SK-N-SH treated with all-trans-retinoic acid at 6 μM for 48 hours (cell line): ENCODE results near the gene LRP10.

ENCODE experiments used
- ATAC-seq: fragments of 200-7000 bp; cut with Tn5 transposase; 3 replicates; pipeline ENCODE4 v1.9.1; 2020; ENCODE audit warnings: mild to moderate bottlenecking, moderate library complexity
- ARNTL ChIP-seq: fragments of 450-650 bp; formaldehyde crosslinking; IDR thresholded peaks from 2 replicates; pipeline ENCODE4 v1.5.0; 2020; ENCODE audit warnings: low read depth, mild to moderate bottlenecking, moderate library complexity, borderline replicate concordance
- BACH2 ChIP-seq: fragments of 250-450 bp; sonication (Bioruptor Pico); IDR thresholded peaks from 2 replicates; pipeline ENCODE4 v1.9.0; 2021; ENCODE audit warnings: mild to moderate bottlenecking, borderline replicate concordance
- CSDC2 ChIP-seq: fragments of 250-450 bp; sonication (Bioruptor Pico); IDR thresholded peaks from 2 replicates; pipeline ENCODE4 v1.5.0; 2020; ENCODE audit warnings: mild to moderate bottlenecking, moderate library complexity
- ESRRG ChIP-seq: fragments of 250-450 bp; sonication (Bioruptor Pico); IDR thresholded peaks from 2 replicates; pipeline ENCODE4 v1.6.1; 2021; ENCODE audit warnings: mild to moderate bottlenecking
- GLIS3 ChIP-seq: fragments of 250-450 bp; sonication (Bioruptor Pico); IDR thresholded peaks from 2 replicates; pipeline ENCODE4 v1.5.0; 2020; ENCODE audit warnings: mild to moderate bottlenecking, moderate library complexity
- ISL1 ChIP-seq: fragments of 250-450 bp; sonication (Bioruptor Pico); IDR thresholded peaks from 2 replicates; pipeline ENCODE4 v2.1.2; 2022; ENCODE audit warnings: mild to moderate bottlenecking, moderate library complexity
- OSR1 ChIP-seq: fragments of 250-450 bp; sonication (Bioruptor Pico); IDR thresholded peaks from 2 replicates; pipeline ENCODE4 v1.8.0; 2022; ENCODE audit warnings: moderate library complexity, mild to moderate bottlenecking, inconsistent platforms
- PPARA ChIP-seq: fragments of 250-450 bp; sonication (Bioruptor Pico); IDR thresholded peaks from 2 replicates; pipeline ENCODE4 v1.5.0; 2020; ENCODE audit warnings: mild to moderate bottlenecking, borderline replicate concordance
- RARB ChIP-seq: fragments of 250-450 bp; sonication (Bioruptor Pico); IDR thresholded peaks from 2 replicates; pipeline ENCODE4 v1.8.0; 2021; ENCODE audit warnings: mild to moderate bottlenecking, moderate library complexity
- SNAI2 ChIP-seq: fragments of 250-450 bp; sonication (Bioruptor Pico); IDR thresholded peaks from 2 replicates; pipeline ENCODE4 v1.5.0; 2020; ENCODE audit warnings: mild to moderate bottlenecking, moderate library complexity
- TCF4 ChIP-seq: fragments of 250-450 bp; sonication (Bioruptor Pico); IDR thresholded peaks from 2 replicates; pipeline ENCODE4 v1.8.0; 2021; ENCODE audit warnings: mild to moderate bottlenecking, moderate library complexity, borderline replicate concordance
- TOX ChIP-seq: fragments of 250-450 bp; sonication (Bioruptor Pico); IDR thresholded peaks from 2 replicates; pipeline ENCODE4 v1.8.0; 2021; ENCODE audit warnings: mild to moderate bottlenecking, moderate library complexity, borderline replicate concordance
- ZC3H10 ChIP-seq: fragments of 250-450 bp; sonication (Bioruptor Pico); IDR thresholded peaks from 2 replicates; pipeline ENCODE4 v1.5.1; 2021; ENCODE audit warnings: mild to moderate bottlenecking, moderate library complexity
- ZFP3 ChIP-seq: fragments of 250-450 bp; sonication (Bioruptor Pico); IDR thresholded peaks from 2 replicates; pipeline ENCODE4 v1.5.0; 2020; ENCODE audit warnings: mild to moderate bottlenecking, moderate library complexity
- ZFP30 ChIP-seq: fragments of 450-650 bp; formaldehyde crosslinking; IDR thresholded peaks from 2 replicates; pipeline ENCODE4 v1.5.0; 2022; ENCODE audit warnings: mild to moderate bottlenecking, moderate library complexity
- ZNF565 ChIP-seq: fragments of 450-650 bp; formaldehyde crosslinking; conservative IDR thresholded peaks from 2 replicates; pipeline ENCODE4 v1.5.0; 2020; ENCODE audit warnings: low read depth, mild to moderate bottlenecking, moderate library complexity
- ZNF70 ChIP-seq: fragments of 450-650 bp; formaldehyde crosslinking; IDR thresholded peaks from 2 replicates; pipeline ENCODE4 v1.5.0; 2020; ENCODE audit warnings: mild to moderate bottlenecking, moderate library complexity
- ZNF8 ChIP-seq: fragments of 450-650 bp; formaldehyde crosslinking; IDR thresholded peaks from 2 replicates; pipeline ENCODE4 v1.5.0; 2020; ENCODE audit warnings: mild to moderate bottlenecking, moderate library complexity
- TF ChIP-seq, protein P1 (sequence below): fragments of 250-450 bp; sonication (Bioruptor Pico); IDR thresholded peaks from 2 replicates; pipeline ENCODE4 v1.5.1; 2021; ENCODE audit warnings: mild to moderate bottlenecking, moderate library complexity
- TF ChIP-seq, protein P2 (sequence below): fragments of 250-450 bp; sonication (Bioruptor Pico); IDR thresholded peaks from 2 replicates; pipeline ENCODE4 v1.5.1; 2020; ENCODE audit warnings: low read depth, mild to moderate bottlenecking, moderate library complexity
- TF ChIP-seq, protein P3 (sequence below): fragments of 250-450 bp; sonication (Bioruptor Pico); IDR thresholded peaks from 2 replicates; pipeline ENCODE4 v1.5.0; 2020; ENCODE audit warnings: mild to moderate bottlenecking, moderate library complexity
- TF ChIP-seq, protein P4 (sequence below): fragments of 250-450 bp; sonication (Bioruptor Pico); IDR thresholded peaks from 2 replicates; pipeline ENCODE4 v1.8.0; 2020; ENCODE audit warnings: mild to moderate bottlenecking, moderate library complexity, borderline replicate concordance
- TF ChIP-seq, protein P5 (sequence below): fragments of 250-450 bp; sonication (Bioruptor Pico); IDR thresholded peaks from 2 replicates; pipeline ENCODE4 v1.8.0; 2021; ENCODE audit warnings: low read depth, mild to moderate bottlenecking, moderate library complexity, borderline replicate concordance

The LRP10 gene

DNA sequence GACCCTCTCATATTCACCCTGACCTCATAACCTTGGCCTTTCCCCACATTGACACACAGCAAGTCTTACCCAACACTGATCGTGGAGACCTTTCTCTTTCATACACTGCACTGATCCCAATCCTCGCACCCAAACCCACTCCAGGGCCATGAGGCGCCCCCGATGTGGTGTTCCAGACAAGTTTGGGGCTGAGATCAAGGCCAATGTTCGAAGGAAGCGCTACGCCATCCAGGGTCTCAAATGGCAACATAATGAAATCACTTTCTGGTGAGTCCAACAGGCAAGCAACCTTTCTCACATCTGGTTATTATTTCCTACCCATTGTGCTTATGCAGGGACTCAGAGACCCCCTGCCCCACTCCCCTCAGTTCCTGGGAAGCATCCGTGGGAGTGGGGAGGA is 29.8 kb upstream of the LRP10 start:
- TF ChIP-seq CSDC2 (no peak), GLIS3 (CRISPR knock-in tag) (no peak), ISL1 (CRISPR knock-in tag) (no peak), TOX (CRISPR knock-in tag) (no peak), SNAI2 (CRISPR knock-in tag) (no peak), OSR1 (CRISPR knock-in tag) (no peak)
- TF ChIP-seq, all 23 proteins: peak for 0
- no peak for ATAC-seq

DNA sequence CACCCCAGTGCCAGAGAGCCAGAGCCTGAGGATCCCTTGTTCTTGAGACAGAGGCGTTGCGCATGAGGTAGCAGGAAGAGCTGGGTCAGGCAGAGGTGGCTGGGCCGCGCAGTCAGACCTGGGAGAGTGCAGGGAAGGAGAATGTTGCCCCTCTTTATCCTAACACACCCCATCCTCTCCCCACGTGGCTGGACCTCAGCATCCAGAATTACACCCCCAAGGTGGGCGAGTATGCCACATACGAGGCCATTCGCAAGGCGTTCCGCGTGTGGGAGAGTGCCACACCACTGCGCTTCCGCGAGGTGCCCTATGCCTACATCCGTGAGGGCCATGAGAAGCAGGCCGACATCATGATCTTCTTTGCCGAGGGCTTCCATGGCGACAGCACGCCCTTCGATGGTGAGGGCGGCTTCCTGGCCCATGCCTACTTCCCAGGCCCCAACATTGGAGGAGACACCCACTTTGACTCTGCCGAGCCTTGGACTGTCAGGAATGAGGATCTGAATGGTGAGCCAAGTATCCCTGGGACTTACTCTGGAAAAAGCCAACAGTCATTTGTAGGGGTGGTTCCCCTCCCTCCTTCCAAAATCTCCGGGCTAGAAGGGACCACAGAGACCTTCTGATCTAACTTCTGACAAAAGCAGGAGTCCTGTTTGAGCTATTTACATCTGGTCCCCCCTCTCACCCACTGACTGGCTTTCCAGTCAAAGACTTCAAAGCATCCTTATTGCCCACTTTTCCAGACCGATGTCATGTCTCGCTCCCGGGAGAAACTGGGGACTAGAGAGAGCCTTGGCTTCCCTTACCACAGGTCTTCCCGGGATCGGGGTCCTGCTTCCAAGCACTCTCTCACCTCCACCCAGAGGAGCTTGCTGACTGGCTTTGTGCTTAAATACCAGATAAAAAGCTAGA is 29.1 kb upstream of the LRP10 start:
- TF ChIP-seq ZNF70 (CRISPR knock-in tag) (no peak), OSR1 (CRISPR knock-in tag) (no peak), ZNF565 (no peak), ZC3H10 (CRISPR knock-in tag) (no peak), ZNF8 (CRISPR knock-in tag) (no peak)
- ATAC-seq, result no peak

DNA sequence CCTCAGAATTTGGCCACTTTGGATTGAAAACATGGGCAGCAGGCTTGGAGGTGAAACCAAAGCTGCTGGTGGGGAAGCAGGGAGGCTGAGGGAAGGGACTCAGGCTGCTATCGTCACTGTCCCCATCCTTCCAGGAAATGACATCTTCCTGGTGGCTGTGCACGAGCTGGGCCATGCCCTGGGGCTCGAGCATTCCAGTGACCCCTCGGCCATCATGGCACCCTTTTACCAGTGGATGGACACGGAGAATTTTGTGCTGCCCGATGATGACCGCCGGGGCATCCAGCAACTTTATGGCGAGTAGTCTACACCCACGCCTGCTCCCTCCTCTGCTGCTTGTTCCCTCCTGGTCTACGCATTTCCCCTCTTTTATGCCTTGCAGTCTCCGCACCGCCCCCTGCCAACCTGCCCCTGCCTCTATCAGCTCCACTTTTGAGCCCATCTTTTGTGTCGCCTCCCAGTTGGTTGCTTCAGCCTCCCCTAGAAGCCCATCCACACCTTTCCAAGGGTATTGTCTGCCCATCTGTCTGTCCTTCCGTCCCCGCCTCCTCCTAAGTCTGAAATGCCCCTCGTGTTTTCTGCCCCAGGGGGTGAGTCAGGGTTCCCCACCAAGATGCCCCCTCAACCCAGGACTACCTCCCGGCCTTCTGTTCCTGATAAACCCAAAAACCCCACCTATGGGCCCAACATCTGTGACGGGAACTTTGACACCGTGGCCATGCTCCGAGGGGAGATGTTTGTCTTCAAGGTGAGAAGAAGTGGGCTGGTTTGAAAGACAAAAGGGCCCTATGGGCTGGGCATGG is 28.2 kb upstream of the LRP10 start:
- no peak for TF ChIP-seq BACH2 (CRISPR knock-in tag)
- TF ChIP-seq ARNTL (CRISPR knock-in tag), result no peak
- TF ChIP-seq CSDC2, result no peak
- no peak for TF ChIP-seq SNAI2 (CRISPR knock-in tag)
- TF ChIP-seq ZFP30 (CRISPR knock-in tag), result no peak
- TF ChIP-seq, protein P1, sequence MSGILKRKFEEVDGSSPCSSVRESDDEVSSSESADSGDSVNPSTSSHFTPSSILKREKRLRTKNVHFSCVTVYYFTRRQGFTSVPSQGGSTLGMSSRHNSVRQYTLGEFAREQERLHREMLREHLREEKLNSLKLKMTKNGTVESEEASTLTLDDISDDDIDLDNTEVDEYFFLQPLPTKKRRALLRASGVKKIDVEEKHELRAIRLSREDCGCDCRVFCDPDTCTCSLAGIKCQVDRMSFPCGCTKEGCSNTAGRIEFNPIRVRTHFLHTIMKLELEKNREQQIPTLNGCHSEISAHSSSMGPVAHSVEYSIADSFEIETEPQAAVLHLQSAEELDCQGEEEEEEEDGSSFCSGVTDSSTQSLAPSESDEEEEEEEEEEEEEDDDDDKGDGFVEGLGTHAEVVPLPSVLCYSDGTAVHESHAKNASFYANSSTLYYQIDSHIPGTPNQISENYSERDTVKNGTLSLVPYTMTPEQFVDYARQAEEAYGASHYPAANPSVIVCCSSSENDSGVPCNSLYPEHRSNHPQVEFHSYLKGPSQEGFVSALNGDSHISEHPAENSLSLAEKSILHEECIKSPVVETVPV (CRISPR knock-in tag), result no peak
- TF ChIP-seq PPARA, result no peak
- TF ChIP-seq ESRRG (CRISPR knock-in tag), result no peak
- TF ChIP-seq, protein P2, sequence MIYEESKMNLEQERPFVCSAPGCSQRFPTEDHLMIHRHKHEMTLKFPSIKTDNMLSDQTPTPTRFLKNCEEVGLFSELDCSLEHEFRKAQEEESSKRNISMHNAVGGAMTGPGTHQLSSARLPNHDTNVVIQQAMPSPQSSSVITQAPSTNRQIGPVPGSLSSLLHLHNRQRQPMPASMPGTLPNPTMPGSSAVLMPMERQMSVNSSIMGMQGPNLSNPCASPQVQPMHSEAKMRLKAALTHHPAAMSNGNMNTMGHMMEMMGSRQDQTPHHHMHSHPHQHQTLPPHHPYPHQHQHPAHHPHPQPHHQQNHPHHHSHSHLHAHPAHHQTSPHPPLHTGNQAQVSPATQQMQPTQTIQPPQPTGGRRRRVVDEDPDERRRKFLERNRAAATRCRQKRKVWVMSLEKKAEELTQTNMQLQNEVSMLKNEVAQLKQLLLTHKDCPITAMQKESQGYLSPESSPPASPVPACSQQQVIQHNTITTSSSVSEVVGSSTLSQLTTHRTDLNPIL (CRISPR knock-in tag), result no peak
- no peak for TF ChIP-seq ZNF70 (CRISPR knock-in tag)
- TF ChIP-seq, protein P3, sequence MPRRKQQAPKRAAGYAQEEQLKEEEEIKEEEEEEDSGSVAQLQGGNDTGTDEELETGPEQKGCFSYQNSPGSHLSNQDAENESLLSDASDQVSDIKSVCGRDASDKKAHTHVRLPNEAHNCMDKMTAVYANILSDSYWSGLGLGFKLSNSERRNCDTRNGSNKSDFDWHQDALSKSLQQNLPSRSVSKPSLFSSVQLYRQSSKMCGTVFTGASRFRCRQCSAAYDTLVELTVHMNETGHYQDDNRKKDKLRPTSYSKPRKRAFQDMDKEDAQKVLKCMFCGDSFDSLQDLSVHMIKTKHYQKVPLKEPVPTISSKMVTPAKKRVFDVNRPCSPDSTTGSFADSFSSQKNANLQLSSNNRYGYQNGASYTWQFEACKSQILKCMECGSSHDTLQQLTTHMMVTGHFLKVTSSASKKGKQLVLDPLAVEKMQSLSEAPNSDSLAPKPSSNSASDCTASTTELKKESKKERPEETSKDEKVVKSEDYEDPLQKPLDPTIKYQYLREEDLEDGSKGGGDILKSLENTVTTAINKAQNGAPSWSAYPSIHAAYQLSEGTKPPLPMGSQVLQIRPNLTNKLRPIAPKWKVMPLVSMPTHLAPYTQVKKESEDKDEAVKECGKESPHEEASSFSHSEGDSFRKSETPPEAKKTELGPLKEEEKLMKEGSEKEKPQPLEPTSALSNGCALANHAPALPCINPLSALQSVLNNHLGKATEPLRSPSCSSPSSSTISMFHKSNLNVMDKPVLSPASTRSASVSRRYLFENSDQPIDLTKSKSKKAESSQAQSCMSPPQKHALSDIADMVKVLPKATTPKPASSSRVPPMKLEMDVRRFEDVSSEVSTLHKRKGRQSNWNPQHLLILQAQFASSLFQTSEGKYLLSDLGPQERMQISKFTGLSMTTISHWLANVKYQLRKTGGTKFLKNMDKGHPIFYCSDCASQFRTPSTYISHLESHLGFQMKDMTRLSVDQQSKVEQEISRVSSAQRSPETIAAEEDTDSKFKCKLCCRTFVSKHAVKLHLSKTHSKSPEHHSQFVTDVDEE, result no peak
- TF ChIP-seq, protein P4, sequence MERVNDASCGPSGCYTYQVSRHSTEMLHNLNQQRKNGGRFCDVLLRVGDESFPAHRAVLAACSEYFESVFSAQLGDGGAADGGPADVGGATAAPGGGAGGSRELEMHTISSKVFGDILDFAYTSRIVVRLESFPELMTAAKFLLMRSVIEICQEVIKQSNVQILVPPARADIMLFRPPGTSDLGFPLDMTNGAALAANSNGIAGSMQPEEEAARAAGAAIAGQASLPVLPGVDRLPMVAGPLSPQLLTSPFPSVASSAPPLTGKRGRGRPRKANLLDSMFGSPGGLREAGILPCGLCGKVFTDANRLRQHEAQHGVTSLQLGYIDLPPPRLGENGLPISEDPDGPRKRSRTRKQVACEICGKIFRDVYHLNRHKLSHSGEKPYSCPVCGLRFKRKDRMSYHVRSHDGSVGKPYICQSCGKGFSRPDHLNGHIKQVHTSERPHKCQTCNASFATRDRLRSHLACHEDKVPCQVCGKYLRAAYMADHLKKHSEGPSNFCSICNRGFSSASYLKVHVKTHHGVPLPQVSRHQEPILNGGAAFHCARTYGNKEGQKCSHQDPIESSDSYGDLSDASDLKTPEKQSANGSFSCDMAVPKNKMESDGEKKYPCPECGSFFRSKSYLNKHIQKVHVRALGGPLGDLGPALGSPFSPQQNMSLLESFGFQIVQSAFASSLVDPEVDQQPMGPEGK (CRISPR knock-in tag), result no peak
- no peak for TF ChIP-seq ZFP3 (CRISPR knock-in tag)
- no peak for TF ChIP-seq ISL1 (CRISPR knock-in tag)
- TF ChIP-seq TCF4 (CRISPR knock-in tag), result no peak
- TF ChIP-seq ZNF8 (CRISPR knock-in tag), result no peak
- no peak for TF ChIP-seq RARB (CRISPR knock-in tag)
- TF ChIP-seq, protein P5, sequence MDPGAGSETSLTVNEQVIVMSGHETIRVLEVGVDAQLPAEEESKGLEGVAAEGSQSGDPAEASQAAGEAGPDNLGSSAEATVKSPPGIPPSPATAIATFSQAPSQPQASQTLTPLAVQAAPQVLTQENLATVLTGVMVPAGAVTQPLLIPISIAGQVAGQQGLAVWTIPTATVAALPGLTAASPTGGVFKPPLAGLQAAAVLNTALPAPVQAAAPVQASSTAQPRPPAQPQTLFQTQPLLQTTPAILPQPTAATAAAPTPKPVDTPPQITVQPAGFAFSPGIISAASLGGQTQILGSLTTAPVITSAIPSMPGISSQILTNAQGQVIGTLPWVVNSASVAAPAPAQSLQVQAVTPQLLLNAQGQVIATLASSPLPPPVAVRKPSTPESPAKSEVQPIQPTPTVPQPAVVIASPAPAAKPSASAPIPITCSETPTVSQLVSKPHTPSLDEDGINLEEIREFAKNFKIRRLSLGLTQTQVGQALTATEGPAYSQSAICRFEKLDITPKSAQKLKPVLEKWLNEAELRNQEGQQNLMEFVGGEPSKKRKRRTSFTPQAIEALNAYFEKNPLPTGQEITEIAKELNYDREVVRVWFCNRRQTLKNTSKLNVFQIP, result no peak
- TF ChIP-seq ZNF565, result no peak
- TF ChIP-seq OSR1 (CRISPR knock-in tag), result no peak
- no peak for ATAC-seq
